GM18870 (cell line): ENCODE measurements around the gene PDE6B.

ENCODE experiments used
- ATAC-seq: cut with Tn5 transposase; IDR thresholded peaks from one replicate; pipeline ENCODE4 v1.9.1; 2021; ENCODE audit warnings: moderate library complexity; ENCODE audit not compliant: unreplicated experiment

PDE6B gene

GRCh38 chr4:655464-656151, 30.2 kb downstream of the PDE6B start:
- no peak for ATAC-seq

- no peak for ATAC-seq
Observed at GRCh38 chr4:656436-657337, 31.3 kb downstream of the PDE6B start.

GRCh38 chr4:657338-657833, 32.0 kb downstream of the PDE6B start:
- ATAC-seq, result no peak

- no peak for ATAC-seq
Observed at GRCh38 chr4:657834-658667, 32.7 kb downstream of the PDE6B start.

- no peak for ATAC-seq
Observed at GRCh38 chr4:658681-659667, 33.6 kb downstream of the PDE6B start.

- ATAC-seq, result no peak
Observed at GRCh38 chr4:659851-660250, 34.5 kb downstream of the PDE6B start.

GRCh38 chr4:660401-660800, 35.0 kb downstream of the PDE6B start:
- ATAC-seq, result no peak

- no peak for ATAC-seq
Observed at GRCh38 chr4:661231-661630, 35.9 kb downstream of the PDE6B start.

GRCh38 chr4:661881-662761, 36.7 kb downstream of the PDE6B start:
- no peak for ATAC-seq

- no peak for ATAC-seq
Observed at GRCh38 chr4:663046-663437, 37.7 kb downstream of the PDE6B start.

GRCh38 chr4:663438-664428, 38.4 kb downstream of the PDE6B start:
- no peak for ATAC-seq

- no peak for ATAC-seq
Observed at GRCh38 chr4:664713-665231, 39.4 kb downstream of the PDE6B start.

- ATAC-seq, result no peak
Observed at GRCh38 chr4:665381-665750, 40.0 kb downstream of the PDE6B start.

GRCh38 chr4:665751-666435, 40.5 kb downstream of the PDE6B start:
- ATAC-seq, result no peak

GRCh38 chr4:666436-666810, 41.0 kb downstream of the PDE6B start:
- no peak for ATAC-seq

GRCh38 chr4:666822-667544, 41.6 kb downstream of the PDE6B start:
- no peak for ATAC-seq

GRCh38 chr4:667545-667925, 42.2 kb downstream of the PDE6B start:
- no peak for ATAC-seq
